Measurements from ENCODE around the gene PANX1. TPM values are rescaled to one million over a fixed set of nuclear protein-coding genes. Genes with fewer than 3 reads are reported as not detected.

The PANX1 gene
- total RNA-seq, 1 donor, result 39.0 TPM

- peak; percentile 65 for TF ChIP-seq CTCF (IDR thresholded peaks at IDR 0.05; ENCODE audit: insufficient read depth, low read length)
- no peak overlapping the region for H3K4me3 ChIP-seq (ENCODE audit: low read depth, low read length)
- peak; percentile 39 for DNase-seq (ENCODE audit: low read depth)
These were observed 43.2 kb downstream of the PANX1 start for GRCh38 chr11:94171693-94172440.

- TF ChIP-seq CTCF (IDR thresholded peaks at IDR 0.05; ENCODE audit: insufficient read depth, low read length), result no peak
- no peak overlapping the region for H3K4me3 ChIP-seq (ENCODE audit: low read depth, low read length)
- peak; percentile 88 for DNase-seq (ENCODE audit: low read depth)
These were observed 46.9 kb downstream of the PANX1 start for GRCh38 chr11:94175535-94175934.

- no peak overlapping the region for H3K4me3 ChIP-seq (ENCODE audit: low read depth, low read length)
- no peak for DNase-seq (ENCODE audit: low read depth)
- TF ChIP-seq CTCF (IDR thresholded peaks at IDR 0.05; ENCODE audit: insufficient read depth, low read length), result no peak
These were observed 49.7 kb downstream of the PANX1 start for GRCh38 chr11:94178331-94178730.

- TF ChIP-seq CTCF (IDR thresholded peaks at IDR 0.05; ENCODE audit: insufficient read depth, low read length), result no peak
- DNase-seq (ENCODE audit: low read depth), result no peak
- H3K4me3 ChIP-seq (ENCODE audit: low read depth, low read length), result no peak overlapping the region
These were observed 51.1 kb downstream of the PANX1 start for GRCh38 chr11:94179696-94180095.

- no peak for TF ChIP-seq CTCF (IDR thresholded peaks at IDR 0.05; ENCODE audit: insufficient read depth, low read length)
- no peak overlapping the region for H3K4me3 ChIP-seq (ENCODE audit: low read depth, low read length)
- DNase-seq (ENCODE audit: low read depth), result no peak
These were observed 52.9 kb downstream of the PANX1 start for GRCh38 chr11:94181526-94181925.

GRCh38 chr11:94181943-94182342, 53.3 kb downstream of the PANX1 start:
- no peak overlapping the region for H3K4me3 ChIP-seq (ENCODE audit: low read depth, low read length)
- DNase-seq (ENCODE audit: low read depth), result no peak
- TF ChIP-seq CTCF (IDR thresholded peaks at IDR 0.05; ENCODE audit: insufficient read depth, low read length), result no peak

All from fibroblast of the aortic adventitia (primary cell).